GM21515 (cell line): ENCODE measurements around the gene WDR17.
A peak's percentile ranks its signal among the peaks of the same experiment; 100 is the strongest.

Experiments used
- ATAC-seq: cut with Tn5 transposase; IDR thresholded peaks from one replicate; pipeline ENCODE4 v1.9.1; 2021; ENCODE audit not compliant: unreplicated experiment

The WDR17 gene

GRCh38 chr4:176090115-176090514 is 24.5 kb downstream of the WDR17 start:
- ATAC-seq: peak; percentile 68

- ATAC-seq: no peak
Observed at GRCh38 chr4:176099314-176099713, 33.7 kb downstream of the WDR17 start.

- no peak for ATAC-seq
Observed at GRCh38 chr4:176102414-176103063, 36.9 kb downstream of the WDR17 start.

- ATAC-seq: no peak
Observed at GRCh38 chr4:176107695-176108094, 42.1 kb downstream of the WDR17 start.

GRCh38 chr4:176123710-176124407 is 58.2 kb downstream of the WDR17 start:
- ATAC-seq: peak; percentile 100

- no peak for ATAC-seq
Observed at GRCh38 chr4:176125063-176125462, 59.4 kb downstream of the WDR17 start.

- no peak for ATAC-seq
Observed at GRCh38 chr4:176134670-176135069, 69.0 kb downstream of the WDR17 start.

- no peak for ATAC-seq
Observed at GRCh38 chr4:176137631-176138030, 72.0 kb downstream of the WDR17 start.

- no peak for ATAC-seq
Observed at GRCh38 chr4:176139518-176139917, 73.9 kb downstream of the WDR17 start.

GRCh38 chr4:176142253-176142652 is 76.6 kb downstream of the WDR17 start:
- no peak for ATAC-seq

- ATAC-seq: no peak
Observed at GRCh38 chr4:176149680-176150355, 84.2 kb downstream of the WDR17 start.

- no peak for ATAC-seq
Observed at GRCh38 chr4:176150356-176150682, 84.7 kb downstream of the WDR17 start.

GRCh38 chr4:176150704-176151103 is 85.1 kb downstream of the WDR17 start:
- ATAC-seq: no peak

GRCh38 chr4:176153124-176153523 is 87.5 kb downstream of the WDR17 start:
- no peak for ATAC-seq

- no peak for ATAC-seq
Observed at GRCh38 chr4:176156656-176157055, 91.0 kb downstream of the WDR17 start.

GRCh38 chr4:176163041-176163440 is 97.4 kb downstream of the WDR17 start:
- no peak for ATAC-seq

GRCh38 chr4:176185051-176185450 is 119.4 kb downstream of the WDR17 start:
- ATAC-seq: no peak

- no peak for ATAC-seq
Observed at GRCh38 chr4:176186067-176186466, 120.4 kb downstream of the WDR17 start.

GRCh38 chr4:176186671-176187395 is 121.2 kb downstream of the WDR17 start:
- no peak for ATAC-seq

- no peak for ATAC-seq
Observed at GRCh38 chr4:176187624-176188023, 122.0 kb downstream of the WDR17 start.

GRCh38 chr4:176188654-176189053 is 123.0 kb downstream of the WDR17 start:
- no peak for ATAC-seq
